ENCODE data around the gene STAC3. TPM values are rescaled to one million over a fixed set of nuclear protein-coding genes. Genes with fewer than 3 reads are reported as not detected.

The STAC3 gene
- total RNA-seq, 4 donors from 2014 or later, result 0.42 to 1.7 (median 1.2) TPM

GRCh38 chr12:57208631-57209282, 42.2 kb downstream of the STAC3 start:
- Histone ChIP-seq H3K27me3 (peaks cover 0 to 4% (median 0%) of the 10 kb centered on the region in 4 donors), H3K9me3 (no peaks in the 10 kb centered on the region), H3K4me3 (no peak overlapping the region), H3K27ac (replicated peaks in 1 of 4) (peak overlapping the region in 1 of 4 donors; percentile 5), H3K36me3 (peaks cover 42 to 92% (median 78%) of the 10 kb centered on the region in 4 donors), H3K4me1 (peaks cover 10 to 25% (median 17%) of the 10 kb centered on the region in 4 donors)
- WGBS, result 80% methylated on average over 11 of the region's 22 CpGs
- TF ChIP-seq POLR2AphosphoS5 (IDR thresholded peaks at IDR 0.05), result no peak
- intact Hi-C loops (cut with DNase I), result no loop called here
- DNase-seq (ENCODE audit: extremely low spot score), result no peak

DNA sequence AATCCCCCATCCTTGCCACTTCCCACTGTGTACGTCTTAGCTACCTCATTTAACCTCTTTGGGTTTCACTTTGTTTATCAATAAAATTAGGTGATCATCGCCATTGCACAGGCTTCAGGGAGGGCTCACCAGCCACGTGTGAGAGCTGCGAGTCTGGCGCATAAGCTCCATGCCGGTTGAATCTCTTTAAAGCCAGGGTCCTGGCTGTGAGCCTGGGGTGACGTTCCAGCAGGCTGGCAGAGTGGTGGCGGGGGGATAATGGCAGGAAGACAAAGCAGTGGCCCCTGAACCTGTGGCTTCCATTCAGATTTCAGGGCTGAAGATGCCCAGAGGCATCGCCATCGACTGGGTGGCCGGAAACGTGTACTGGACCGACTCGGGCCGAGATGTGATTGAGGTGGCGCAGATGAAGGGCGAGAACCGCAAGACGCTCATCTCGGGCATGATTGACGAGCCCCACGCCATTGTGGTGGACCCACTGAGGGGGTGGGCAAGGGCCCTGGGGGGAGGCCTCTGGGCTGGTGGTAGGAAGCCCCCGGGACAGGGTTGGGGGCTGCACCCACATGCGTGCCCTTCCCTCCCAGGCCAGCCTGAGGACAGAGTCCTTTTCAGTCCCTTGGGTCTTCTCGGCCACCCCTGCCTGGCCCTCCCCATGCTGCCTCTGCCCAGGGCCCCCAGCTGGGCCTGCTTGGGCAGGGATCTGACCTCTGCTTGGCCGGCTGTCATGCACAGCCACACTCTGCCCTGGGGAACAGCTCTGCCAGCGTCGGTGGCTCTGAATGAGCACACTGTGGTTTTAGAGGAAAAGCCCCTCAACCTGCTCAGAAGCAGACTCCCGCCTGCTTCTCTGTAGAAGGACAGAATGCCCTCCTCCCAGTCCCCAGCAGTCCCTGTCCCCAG, 43.0 kb downstream of the STAC3 start:
- H3K4me1 ChIP-seq, result peaks cover 4 to 19% (median 10%) of the 10 kb centered on the region in 4 donors
- TF ChIP-seq, protein P1, sequence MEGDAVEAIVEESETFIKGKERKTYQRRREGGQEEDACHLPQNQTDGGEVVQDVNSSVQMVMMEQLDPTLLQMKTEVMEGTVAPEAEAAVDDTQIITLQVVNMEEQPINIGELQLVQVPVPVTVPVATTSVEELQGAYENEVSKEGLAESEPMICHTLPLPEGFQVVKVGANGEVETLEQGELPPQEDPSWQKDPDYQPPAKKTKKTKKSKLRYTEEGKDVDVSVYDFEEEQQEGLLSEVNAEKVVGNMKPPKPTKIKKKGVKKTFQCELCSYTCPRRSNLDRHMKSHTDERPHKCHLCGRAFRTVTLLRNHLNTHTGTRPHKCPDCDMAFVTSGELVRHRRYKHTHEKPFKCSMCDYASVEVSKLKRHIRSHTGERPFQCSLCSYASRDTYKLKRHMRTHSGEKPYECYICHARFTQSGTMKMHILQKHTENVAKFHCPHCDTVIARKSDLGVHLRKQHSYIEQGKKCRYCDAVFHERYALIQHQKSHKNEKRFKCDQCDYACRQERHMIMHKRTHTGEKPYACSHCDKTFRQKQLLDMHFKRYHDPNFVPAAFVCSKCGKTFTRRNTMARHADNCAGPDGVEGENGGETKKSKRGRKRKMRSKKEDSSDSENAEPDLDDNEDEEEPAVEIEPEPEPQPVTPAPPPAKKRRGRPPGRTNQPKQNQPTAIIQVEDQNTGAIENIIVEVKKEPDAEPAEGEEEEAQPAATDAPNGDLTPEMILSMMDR (IDR thresholded peaks at IDR 0.05), result no peak
- TF ChIP-seq EP300 (IDR thresholded peaks at IDR 0.05) (no peak), POLR2A (IDR thresholded peaks at IDR 0.05; ENCODE audit: low read depth) (no peak), POLR2AphosphoS5 (IDR thresholded peaks at IDR 0.05) (no peak)
- no peak overlapping the region for H3K4me3 ChIP-seq
- intact Hi-C loops (cut with DNase I), result no loop called here
- peak overlapping the region in 1 of 4 donors; percentile 5 for H3K27ac ChIP-seq (replicated peaks in 1 of 4)
- H3K27me3 ChIP-seq, result no peaks in the 10 kb centered on the region
- WGBS, result 83% methylated on average over 20 of the region's 29 CpGs
- no peaks in the 10 kb centered on the region for H3K9me3 ChIP-seq
- DNase-seq (ENCODE audit: extremely low spot score), result no peak
- H3K36me3 ChIP-seq, result peaks cover 46 to 100% (median 86%) of the 10 kb centered on the region in 4 donors

DNA sequence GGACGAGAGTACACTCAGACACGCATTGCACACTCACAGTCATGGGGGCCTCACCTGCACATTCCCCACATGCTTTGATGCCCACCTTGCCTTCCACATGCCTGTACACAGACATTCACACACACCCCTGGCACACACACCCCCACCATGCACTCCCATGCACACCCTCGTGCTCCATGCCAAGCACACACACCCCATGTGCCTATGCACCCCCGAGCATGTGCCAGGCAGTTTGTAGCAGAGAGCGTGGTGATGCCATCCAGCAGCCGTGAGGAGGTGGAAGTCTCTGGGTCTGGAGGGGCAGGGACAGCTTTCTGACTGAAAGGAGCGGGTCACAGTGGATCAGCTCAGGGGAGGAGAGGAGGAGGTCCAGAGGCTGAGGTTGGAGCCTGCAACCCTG, 45.1 kb downstream of the STAC3 start:
- Histone ChIP-seq H3K4me1 (peaks cover 0 to 16% (median 4%) of the 10 kb centered on the region in 4 donors), H3K9me3 (no peaks in the 10 kb centered on the region), H3K4me3 (no peak overlapping the region), H3K36me3 (peaks cover 60 to 100% (median 88%) of the 10 kb centered on the region in 4 donors), H3K27ac (replicated peaks in 1 of 4) (no peak overlapping the region), H3K27me3 (no peaks in the 10 kb centered on the region)
- 80% methylated on average over 5 of the region's 7 CpGs for WGBS
- DNase-seq (ENCODE audit: extremely low spot score), result no peak
- intact Hi-C loops (cut with DNase I), result no loop called here
- TF ChIP-seq, protein P1 (IDR thresholded peaks at IDR 0.05), result no peak
- no peak for TF ChIP-seq POLR2AphosphoS5 (IDR thresholded peaks at IDR 0.05)
- TF ChIP-seq EP300 (IDR thresholded peaks at IDR 0.05), result no peak
- no peak for TF ChIP-seq POLR2A (IDR thresholded peaks at IDR 0.05; ENCODE audit: low read depth)

- H3K4me1 ChIP-seq, result peaks cover 0 to 16% (median 4%) of the 10 kb centered on the region in 4 donors
- TF ChIP-seq POLR2AphosphoS5 (IDR thresholded peaks at IDR 0.05) (no peak), POLR2A (IDR thresholded peaks at IDR 0.05; ENCODE audit: low read depth) (no peak), EP300 (IDR thresholded peaks at IDR 0.05) (no peak)
- TF ChIP-seq, protein P1 (IDR thresholded peaks at IDR 0.05), result no peak
- no peaks in the 10 kb centered on the region for H3K9me3 ChIP-seq
- DNase-seq (ENCODE audit: extremely low spot score), result no peak
- 82% methylated on average over 2 of the region's 26 CpGs for WGBS
- H3K4me3 ChIP-seq, result no peak overlapping the region
- peaks cover 67 to 100% (median 89%) of the 10 kb centered on the region in 4 donors for H3K36me3 ChIP-seq
- H3K27ac ChIP-seq (replicated peaks in 1 of 4), result no peak overlapping the region
- no peaks in the 10 kb centered on the region for H3K27me3 ChIP-seq
- intact Hi-C loops (cut with DNase I), result no loop called here
Measured at GRCh38 chr12:57205186-57205585, 45.8 kb downstream of the STAC3 start.

DNA sequence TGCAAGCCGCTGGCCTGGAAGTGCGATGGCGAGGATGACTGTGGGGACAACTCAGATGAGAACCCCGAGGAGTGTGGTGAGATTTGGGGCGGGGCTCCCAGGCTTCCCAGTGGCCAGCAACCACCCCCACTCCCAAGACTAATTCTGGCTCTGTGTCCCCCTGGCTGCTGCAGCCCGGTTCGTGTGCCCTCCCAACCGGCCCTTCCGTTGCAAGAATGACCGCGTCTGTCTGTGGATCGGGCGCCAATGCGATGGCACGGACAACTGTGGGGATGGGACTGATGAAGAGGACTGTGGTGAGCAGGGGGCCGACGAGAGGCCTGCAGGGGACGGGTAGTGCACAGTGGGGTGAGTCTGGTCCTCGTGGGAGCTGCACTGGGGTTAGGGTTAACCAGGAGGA, 46.5 kb downstream of the STAC3 start:
- Histone ChIP-seq H3K36me3 (peaks cover 69 to 100% (median 89%) of the 10 kb centered on the region in 4 donors), H3K4me3 (no peak overlapping the region), H3K4me1 (peaks cover 0 to 16% (median 4%) of the 10 kb centered on the region in 4 donors), H3K27me3 (no peaks in the 10 kb centered on the region), H3K27ac (replicated peaks in 1 of 4) (no peak overlapping the region), H3K9me3 (no peaks in the 10 kb centered on the region)
- TF ChIP-seq, protein P1 (IDR thresholded peaks at IDR 0.05), result no peak
- TF ChIP-seq POLR2A (IDR thresholded peaks at IDR 0.05; ENCODE audit: low read depth) (no peak), POLR2AphosphoS5 (IDR thresholded peaks at IDR 0.05) (no peak), EP300 (IDR thresholded peaks at IDR 0.05) (no peak)
- no peak for DNase-seq (ENCODE audit: extremely low spot score)
- WGBS, result 86% methylated on average over 19 of the region's 19 CpGs
- intact Hi-C loops (cut with DNase I), result no loop called here
